ENCODE data around the gene HS6ST3.
A peak's percentile ranks its signal among the peaks of the same experiment; 100 is the strongest.

The HS6ST3 gene

GRCh38 chr13:96662036-96662435 is 572.1 kb downstream of the HS6ST3 start:
- peak; percentile 54 for DNase-seq (ENCODE audit: low read depth)

- no peak for DNase-seq (ENCODE audit: low read depth)
Measured at GRCh38 chr13:96667294-96668018, 577.5 kb downstream of the HS6ST3 start.

GRCh38 chr13:96671073-96671472 is 581.2 kb downstream of the HS6ST3 start:
- no peak for DNase-seq (ENCODE audit: low read depth)

DNA sequence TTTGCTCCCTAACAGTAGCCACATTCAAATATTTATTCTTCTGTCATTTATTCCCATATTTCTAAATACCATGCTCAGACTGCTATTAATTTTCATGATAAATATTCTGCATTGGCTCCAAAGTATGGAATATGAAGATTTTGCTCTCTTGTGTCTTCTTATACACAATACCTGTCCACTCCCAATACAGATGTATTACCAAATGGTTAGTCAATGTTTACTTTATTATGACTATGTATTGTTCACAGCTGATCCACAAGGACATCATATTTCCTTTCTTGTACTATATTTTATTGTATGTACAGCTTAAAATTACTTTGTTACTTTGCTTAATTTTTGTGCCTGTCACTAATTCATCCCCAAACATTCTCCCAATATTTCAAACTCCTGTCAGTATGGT is 582.1 kb downstream of the HS6ST3 start:
- no peak for DNase-seq (ENCODE audit: low read depth)

- no peak for DNase-seq (ENCODE audit: low read depth)
Measured at GRCh38 chr13:96673825-96674224, 583.9 kb downstream of the HS6ST3 start.

- no peak for DNase-seq (ENCODE audit: low read depth)
Measured at GRCh38 chr13:96677029-96677428, 587.1 kb downstream of the HS6ST3 start.

GRCh38 chr13:96678801-96679200 is 588.9 kb downstream of the HS6ST3 start:
- no peak for DNase-seq (ENCODE audit: low read depth)

DNA sequence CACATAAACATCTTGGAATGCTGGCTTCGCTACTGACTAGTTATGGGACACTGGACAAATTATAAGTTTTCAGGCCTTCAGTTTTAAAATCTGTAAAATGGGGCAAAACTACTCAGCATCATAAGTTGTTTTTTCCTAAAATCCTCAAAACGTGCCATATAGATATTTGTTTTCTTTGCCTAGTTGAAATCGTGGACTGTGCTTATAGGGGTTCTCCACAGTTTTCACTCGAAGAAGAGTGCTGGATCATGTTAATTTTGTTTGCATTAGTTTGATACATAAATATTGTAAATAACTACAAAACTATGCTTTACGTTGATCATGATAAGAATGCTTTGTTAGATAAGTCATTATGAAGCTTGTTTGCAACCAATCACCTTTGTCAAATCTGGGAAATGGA is 591.0 kb downstream of the HS6ST3 start:
- no peak for DNase-seq (ENCODE audit: low read depth)

DNA sequence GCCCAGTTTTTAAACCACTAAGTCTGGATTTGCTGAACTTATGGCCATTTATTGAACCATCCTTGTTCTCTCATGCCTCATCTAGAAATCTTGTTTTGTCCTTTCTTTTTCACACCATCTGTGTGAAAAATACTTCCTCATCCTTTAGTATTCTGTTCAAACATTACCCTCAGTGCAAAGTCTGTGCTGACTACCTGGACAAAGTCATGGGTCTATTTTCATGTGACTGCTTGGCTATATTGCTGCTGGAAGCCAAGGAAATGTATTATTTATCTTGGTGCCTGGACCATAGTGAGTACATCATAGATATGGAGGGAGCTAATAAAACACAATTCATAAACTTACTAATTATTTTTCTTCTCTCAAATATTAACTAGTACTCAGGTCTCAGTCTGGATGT is 591.9 kb downstream of the HS6ST3 start:
- DNase-seq (ENCODE audit: low read depth), result no peak

GRCh38 chr13:96684469-96684868 is 594.6 kb downstream of the HS6ST3 start:
- DNase-seq (ENCODE audit: low read depth), result no peak

DNA sequence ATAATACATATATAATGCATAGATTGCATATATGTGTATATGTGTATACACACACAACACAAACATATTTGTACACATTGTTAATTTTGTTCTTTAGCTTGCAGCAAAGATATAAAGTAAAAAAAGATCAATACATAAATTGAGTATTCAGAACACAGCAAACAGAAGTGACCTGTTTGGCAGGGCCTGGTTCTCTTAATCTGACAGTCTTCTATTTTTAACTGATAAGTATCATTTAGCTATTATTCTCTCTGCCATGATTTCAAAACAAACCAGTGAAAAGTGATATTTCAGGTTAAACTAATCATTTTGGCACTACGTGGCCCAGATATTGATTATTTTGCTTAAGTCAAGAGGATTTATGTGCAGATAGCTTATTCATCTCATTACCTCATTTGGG is 595.0 kb downstream of the HS6ST3 start:
- no peak for DNase-seq (ENCODE audit: low read depth)

GRCh38 chr13:96686286-96686685 is 596.4 kb downstream of the HS6ST3 start:
- no peak for DNase-seq (ENCODE audit: low read depth)

DNA sequence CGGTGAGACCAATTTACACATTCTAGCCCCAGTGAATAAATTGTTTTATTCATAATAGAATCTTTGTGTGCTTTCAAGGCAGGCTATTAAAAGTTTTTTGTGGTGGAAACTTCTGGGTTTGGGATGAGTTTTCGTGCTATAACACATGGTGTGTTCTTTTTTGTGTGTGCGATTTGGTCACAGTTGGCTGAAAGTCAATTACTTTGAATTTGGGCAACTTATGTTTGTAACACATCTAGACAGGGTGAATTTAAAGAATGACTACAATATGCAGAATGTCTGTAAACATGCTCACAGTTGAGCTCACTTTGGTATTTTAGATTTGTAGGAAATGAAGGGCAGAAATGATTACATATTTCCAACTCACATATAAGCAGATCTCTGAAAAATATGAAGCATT is 597.3 kb downstream of the HS6ST3 start:
- no peak for DNase-seq (ENCODE audit: low read depth)

DNA sequence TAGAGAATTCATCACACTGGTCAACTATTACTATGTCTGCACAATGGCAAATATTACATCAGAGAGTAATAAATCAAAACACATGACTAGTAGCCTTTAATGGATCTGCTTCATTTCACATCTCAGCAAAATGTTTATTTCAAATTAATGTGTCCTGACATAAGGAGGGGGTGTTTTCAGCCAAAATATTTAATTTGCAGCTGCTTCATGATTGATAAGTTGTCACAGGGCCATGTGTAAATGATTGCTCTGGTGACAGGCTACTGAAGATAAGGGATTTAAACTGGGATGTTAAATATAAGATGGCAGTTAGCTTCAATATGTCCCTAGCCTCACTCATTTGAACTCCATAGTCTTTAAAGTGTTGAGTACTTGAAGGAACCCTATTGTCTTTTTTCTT is 601.1 kb downstream of the HS6ST3 start:
- no peak for DNase-seq (ENCODE audit: low read depth)

- DNase-seq (ENCODE audit: low read depth), result peak; percentile 69
Measured at GRCh38 chr13:96696389-96696900, 606.5 kb downstream of the HS6ST3 start.

DNA sequence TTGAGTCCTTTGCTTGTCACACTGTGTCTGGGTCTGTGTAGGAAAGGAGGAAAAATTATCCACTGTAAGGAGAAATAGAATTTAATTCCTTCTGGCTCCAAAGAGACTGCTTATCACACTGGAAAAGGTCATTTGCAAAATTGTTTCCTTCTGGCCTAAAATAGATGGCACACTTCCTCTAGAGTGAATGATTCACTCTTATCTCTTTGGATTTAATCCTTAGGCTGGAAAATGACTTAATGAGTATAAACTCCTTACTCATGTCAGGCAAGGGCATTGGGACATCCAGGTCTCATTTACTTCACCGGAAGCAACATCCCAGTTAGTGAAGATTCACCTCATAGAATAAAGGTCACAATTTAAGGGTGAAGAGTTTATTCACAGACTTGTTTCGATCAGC is 610.8 kb downstream of the HS6ST3 start:
- DNase-seq (ENCODE audit: low read depth), result no peak

DNA sequence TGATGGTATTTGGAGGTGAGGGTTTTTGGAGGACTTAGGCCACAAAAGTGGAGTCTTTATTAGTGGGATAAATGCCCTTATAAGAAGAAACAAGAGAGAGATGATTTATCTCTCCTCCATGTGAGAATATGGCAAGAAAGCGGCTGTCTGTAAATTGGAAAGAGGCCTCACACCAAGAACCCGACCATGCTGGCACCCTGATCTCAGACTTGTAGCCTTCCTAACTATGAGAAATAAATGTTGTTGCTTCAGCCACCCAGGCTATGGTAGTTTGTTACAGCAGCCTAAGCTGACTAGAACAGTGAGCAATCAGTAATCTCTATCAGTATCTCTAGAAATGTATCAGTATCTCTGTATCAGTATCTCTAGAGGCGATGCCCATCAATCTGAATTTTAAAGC is 617.2 kb downstream of the HS6ST3 start:
- DNase-seq (ENCODE audit: low read depth), result no peak

DNA sequence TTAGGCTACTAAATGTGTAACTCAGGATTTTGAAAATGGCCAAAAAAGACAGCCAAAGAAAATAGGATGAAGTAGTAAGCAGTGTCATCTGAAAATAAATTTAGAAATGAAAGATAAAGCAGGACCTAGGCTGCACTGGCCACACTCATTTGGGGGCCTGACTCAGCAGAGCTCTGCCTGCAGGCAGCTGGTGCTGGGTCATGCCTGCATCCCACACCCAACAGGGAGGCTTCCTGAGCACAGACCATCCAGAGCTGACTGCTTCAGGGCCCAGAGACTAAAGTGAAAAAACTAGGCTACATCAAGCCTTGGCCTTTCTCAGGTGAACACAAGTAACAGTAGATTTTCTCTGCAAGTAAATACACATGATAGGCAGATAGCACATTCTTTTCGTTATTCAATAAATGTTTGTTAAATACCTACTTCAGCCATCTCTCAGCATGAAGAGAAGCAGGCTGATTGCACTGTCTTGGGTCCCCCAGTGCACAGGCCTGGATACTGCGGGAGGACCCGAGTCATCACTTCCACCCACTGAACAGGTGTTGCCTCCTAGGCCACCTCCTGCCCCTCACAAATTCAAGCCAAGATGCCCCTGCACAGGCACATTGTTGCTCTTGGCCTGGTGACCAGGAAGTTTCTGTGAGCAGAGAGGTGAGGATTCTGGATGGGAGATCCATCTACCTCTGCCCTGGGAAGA is 620.4 kb downstream of the HS6ST3 start:
- DNase-seq (ENCODE audit: low read depth), result no peak

GRCh38 chr13:96720446-96720845 is 630.5 kb downstream of the HS6ST3 start:
- DNase-seq (ENCODE audit: low read depth), result no peak

DNA sequence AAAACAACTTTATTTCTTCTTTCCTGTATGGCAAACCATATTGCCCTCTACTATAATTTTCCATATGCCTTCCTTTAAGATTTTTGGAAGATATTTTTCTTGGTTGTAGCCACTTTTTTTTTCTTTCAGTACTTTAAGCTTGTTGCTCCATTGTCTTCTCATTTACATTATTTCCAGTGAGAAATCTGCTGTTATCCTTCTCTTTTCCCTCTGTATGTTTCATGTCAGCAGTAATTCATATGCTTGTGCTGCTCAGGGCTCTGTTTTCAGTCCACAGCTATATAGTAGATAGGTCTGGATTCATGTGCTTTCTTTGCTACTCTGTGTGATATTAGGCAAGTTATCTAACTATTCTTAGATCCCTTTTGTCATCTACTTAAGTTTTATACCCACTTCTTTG is 636.7 kb downstream of the HS6ST3 start:
- no peak for DNase-seq (ENCODE audit: low read depth)

GRCh38 chr13:96728463-96728862 is 638.6 kb downstream of the HS6ST3 start:
- no peak for DNase-seq (ENCODE audit: low read depth)

- DNase-seq (ENCODE audit: low read depth), result no peak
Measured at GRCh38 chr13:96730676-96731075, 640.8 kb downstream of the HS6ST3 start.

- no peak for DNase-seq (ENCODE audit: low read depth)
Measured at GRCh38 chr13:96734499-96734898, 644.6 kb downstream of the HS6ST3 start.

DNA sequence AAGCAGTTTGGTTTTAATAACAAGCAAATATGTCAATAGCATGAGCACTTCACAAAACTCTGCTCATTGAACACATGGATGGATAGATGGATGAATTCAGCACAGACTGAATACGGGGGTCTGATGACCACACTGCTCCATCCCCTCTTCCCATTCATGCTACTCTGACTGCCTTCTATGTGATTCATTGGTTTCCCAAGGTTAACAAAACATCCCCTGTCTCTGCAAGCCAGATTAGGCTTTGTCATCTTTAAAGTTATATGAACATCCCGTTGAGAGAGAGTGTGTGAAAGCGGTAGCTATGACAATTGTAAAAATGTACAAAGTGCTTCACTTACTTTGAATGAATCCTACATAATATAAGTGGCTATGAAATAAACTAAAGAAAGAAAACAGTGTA is 651.9 kb downstream of the HS6ST3 start:
- DNase-seq (ENCODE audit: low read depth), result no peak

Data from fibroblast of gingiva (primary cell).